ENCODE data around the gene SPTBN1.

Gene SPTBN1

GRCh38 chr2:54606393-54606958, 150.3 kb downstream of the SPTBN1 start:
- DNase-seq = no peak

GRCh38 chr2:54608224-54608623, 152.1 kb downstream of the SPTBN1 start:
- DNase-seq = no peak

GRCh38 chr2:54609241-54609640, 153.1 kb downstream of the SPTBN1 start:
- DNase-seq = no peak

DNA sequence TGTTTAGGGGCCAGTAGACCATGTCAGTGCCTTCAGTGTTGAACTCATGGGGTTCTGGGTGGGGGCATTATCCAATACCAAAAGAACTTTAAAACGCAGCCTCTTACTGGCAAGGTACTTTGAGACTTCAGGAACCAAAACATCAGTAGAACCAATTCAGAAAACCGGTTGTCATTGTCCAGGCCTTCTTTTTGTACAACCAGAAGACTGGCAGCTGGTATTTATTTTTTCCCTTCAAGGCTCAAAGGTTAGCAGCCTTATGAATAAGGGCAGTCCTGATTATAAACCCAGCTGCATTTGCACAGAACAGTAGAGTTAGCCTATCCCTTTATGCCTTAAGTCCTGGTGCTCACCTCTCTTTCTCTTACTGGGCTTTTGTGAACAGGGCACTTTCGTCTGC, 153.5 kb downstream of the SPTBN1 start:
- DNase-seq = no peak

- DNase-seq = no peak
Measured at GRCh38 chr2:54610700-54611099, 154.6 kb downstream of the SPTBN1 start.

- no peak for DNase-seq
Measured at GRCh38 chr2:54611830-54612545, 155.9 kb downstream of the SPTBN1 start.

DNA sequence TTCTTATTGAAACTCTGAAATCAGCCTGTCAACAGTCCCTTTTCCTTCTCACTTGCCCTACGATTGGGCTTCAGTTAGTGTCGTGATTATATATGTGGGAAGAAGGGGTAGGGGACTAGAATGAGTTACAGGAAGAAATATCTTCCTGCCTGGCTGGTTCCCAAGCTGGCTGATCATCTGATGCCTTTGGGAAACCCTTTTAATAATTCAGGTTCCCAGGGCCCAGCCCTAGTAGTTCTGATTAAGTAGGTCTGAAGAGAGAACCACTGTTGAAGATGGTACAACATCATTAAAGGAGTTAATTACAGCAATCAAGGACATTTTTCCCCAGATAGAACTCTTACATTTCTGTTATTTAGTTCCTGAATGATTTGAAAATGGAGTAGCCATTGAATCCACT, 157.3 kb downstream of the SPTBN1 start:
- DNase-seq = no peak

DNA sequence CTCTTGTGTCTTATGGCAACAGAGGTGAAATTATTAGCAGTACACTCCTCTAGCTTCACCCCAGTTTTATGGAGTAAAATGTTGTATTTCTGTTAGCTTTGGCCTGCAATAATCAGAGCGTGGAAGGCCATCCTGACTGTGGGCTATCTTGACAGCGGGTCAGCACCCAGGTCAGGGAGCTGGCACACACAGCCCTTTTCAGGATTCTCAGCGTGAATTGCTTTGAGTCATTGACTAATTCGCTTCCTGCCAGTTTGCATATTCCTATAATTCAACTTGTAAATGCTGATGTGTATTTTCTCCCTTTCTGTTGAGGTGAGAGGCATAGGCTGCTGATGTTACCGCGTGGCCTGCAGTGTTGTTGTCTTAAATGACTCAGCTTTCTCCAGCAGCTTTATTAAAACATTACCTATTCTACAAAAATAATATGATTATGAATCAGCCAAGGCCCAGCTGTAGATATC, 157.7 kb downstream of the SPTBN1 start:
- DNase-seq = no peak

DNA sequence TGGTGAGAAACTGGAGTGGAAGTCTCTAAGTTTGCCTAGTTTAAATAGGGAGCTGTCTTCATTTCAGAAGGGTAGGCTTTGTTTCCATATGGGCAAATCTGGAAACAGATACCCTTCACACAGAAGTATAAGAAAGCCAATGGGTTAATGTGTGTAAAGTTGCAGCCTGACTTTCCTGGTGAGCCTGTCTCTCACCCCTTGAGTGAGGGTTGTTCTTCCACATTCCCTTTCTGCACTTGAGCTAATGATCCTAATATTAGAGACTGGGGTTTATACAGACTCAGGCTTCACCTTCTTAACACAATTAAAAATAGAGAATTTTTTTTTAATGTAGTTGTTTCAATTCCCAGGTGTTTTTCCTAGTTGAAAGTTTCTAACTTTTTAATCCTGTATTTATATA, 158.7 kb downstream of the SPTBN1 start:
- no peak for DNase-seq

GRCh38 chr2:54615832-54616534, 159.9 kb downstream of the SPTBN1 start:
- no peak for DNase-seq

- DNase-seq = no peak
Measured at GRCh38 chr2:54617409-54617808, 161.3 kb downstream of the SPTBN1 start.

- DNase-seq = no peak
Measured at GRCh38 chr2:54618646-54619565, 162.8 kb downstream of the SPTBN1 start.

DNA sequence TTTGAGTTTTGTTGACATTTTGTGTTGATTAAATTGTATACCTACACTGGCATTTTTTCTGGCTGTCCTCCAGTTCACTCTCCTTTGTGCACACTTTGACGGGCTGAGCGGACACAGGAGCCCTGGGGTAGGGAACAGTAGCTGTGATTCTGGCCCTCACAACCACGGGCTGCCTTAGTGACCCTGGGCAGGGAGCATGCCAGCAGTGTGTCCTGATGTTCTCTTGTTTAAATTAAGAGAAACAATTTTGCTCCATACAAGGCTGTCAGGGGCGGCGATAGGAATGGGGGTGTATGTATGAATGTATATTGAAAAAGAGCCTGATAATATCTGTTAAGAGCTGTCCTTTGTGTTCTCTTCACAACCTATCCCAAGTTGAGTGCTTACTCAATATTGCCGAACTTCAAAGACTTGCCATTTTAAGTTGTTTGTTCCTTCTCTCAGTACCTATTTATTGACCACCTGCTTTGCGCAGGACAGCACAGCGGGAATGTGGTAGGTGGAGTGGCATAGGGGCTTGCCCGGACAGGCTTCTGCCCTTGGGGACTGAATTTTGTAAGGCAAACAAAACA, 163.6 kb downstream of the SPTBN1 start:
- no peak for DNase-seq

GRCh38 chr2:54620948-54621347, 164.8 kb downstream of the SPTBN1 start:
- DNase-seq = no peak

GRCh38 chr2:54624591-54625071, 168.5 kb downstream of the SPTBN1 start:
- no peak for DNase-seq

DNA sequence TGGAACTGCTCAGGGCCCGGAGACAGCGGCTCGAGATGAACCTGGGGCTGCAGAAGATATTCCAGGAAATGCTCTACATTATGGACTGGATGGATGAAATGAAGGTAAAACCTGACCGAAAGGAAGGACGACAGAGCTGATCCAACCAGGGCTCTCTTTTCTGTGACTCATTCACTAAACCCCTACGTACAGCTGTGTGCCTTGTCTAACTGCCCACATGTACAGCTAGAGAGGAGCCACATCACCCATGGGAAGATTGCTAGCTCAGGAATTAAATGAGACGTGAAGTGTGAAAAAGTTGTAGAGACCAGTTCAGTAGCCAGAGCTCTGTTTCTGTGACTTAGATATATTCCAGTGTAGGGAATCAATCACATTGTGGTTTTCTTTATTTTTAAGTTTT, 170.0 kb downstream of the SPTBN1 start:
- no peak for DNase-seq

GRCh38 chr2:54626884-54627283, 170.8 kb downstream of the SPTBN1 start:
- DNase-seq = no peak

DNA sequence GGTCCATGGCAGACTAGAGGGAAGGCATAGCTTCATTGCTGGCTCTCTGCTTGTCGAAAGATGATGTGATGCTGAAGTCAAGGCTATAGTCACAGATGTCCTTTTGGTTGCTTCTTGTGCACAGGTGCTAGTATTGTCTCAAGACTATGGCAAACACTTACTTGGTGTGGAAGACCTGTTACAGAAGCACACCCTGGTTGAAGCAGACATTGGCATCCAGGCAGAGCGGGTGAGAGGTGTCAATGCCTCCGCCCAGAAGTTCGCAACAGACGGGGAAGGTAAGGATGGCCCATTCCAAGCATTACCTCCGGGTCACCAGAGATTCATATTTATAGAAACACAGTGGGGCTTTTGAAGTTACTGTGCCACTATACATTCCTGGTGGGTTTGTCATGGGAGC, 171.8 kb downstream of the SPTBN1 start:
- DNase-seq = no peak

DNA sequence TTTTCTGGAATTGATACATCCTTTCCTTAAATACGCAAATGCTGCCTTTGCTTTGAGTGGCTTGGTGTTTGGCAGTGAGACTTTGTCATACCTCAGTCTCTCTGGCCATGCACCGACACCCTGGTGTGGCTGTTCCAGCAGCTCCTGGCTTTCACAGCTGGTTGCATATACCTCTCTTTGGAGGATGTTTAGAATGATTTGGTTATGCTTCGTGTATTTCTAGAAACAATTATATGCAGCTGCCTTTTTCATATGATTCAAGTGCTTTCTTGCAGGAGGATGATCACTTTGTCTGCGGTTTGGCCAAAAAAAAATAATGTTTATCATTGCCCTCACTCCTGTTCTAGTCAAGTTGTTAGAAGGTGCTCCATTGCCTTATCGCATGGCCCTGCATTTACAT, 172.3 kb downstream of the SPTBN1 start:
- DNase-seq = no peak

GRCh38 chr2:54628957-54629356, 172.8 kb downstream of the SPTBN1 start:
- no peak for DNase-seq

DNA sequence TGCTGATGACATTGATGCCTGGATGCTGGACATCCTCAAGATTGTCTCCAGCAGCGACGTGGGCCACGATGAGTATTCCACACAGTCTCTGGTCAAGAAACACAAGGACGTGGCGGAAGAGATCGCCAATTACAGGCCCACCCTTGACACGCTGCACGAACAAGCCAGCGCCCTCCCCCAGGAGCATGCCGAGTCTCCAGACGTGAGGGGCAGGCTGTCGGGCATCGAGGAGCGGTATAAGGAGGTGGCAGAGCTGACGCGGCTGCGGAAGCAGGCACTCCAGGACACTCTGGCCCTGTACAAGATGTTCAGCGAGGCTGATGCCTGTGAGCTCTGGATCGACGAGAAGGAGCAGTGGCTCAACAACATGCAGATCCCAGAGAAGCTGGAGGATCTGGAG, 173.3 kb downstream of the SPTBN1 start:
- DNase-seq = no peak

Measured in hypothalamus (tissue), 51 donors.